Neural cell (in vitro differentiated cells): ENCODE data around the gene RUNX1. TPM values are rescaled to one million over a fixed set of nuclear protein-coding genes. Genes with fewer than 3 reads are reported as not detected.
"Not testable (repeated sequence)": the region's sequence is repeated elsewhere in the genome, so short reads cannot be mapped to it uniquely, and the experiment has no call there.

Source experiments
- H2AFZ ChIP-seq: fragments of 200-600, 300-800 bp; sonication (generic), shearing (Covaris generic); 2 replicates; pipeline ENCODE4 v1.6.0; 2014; ENCODE audit warnings: low read depth, mild to moderate bottlenecking, antibody characterized with exemption, low read length, moderate library complexity
- H3F3A ChIP-seq: fragments of 200-600 bp; shearing (Covaris generic); 2 replicates; pipeline ENCODE4 v1.6.1; 2016; ENCODE audit warnings: mild to moderate bottlenecking, moderate library complexity, mixed read lengths, antibody characterized with exemption, low read length; ENCODE audit not compliant: insufficient read depth, poor library complexity, severe bottlenecking
- H3K27ac ChIP-seq: fragments of 200-600, 300-800 bp; sonication (generic), shearing (Covaris generic); 2 replicates; pipeline ENCODE4 v1.5.1; 2014; ENCODE audit warnings: mild to moderate bottlenecking, low read length, moderate library complexity
- H3K27me3 ChIP-seq: fragments of 300-800, 200-600 bp; sonication (generic), shearing (Covaris generic); 2 replicates; pipeline ENCODE4 v1.6.0; 2014; ENCODE audit warnings: mild to moderate bottlenecking, low read depth, low read length, moderate library complexity; ENCODE audit not compliant: insufficient read depth
- H3K36me3 ChIP-seq: fragments of 300-800, 200-600 bp; sonication (generic), shearing (Covaris generic); 2 replicates; pipeline ENCODE4 v1.5.1; 2014; ENCODE audit warnings: mild to moderate bottlenecking, antibody characterized with exemption, low read length, moderate library complexity; ENCODE audit not compliant: insufficient read depth
- H3K4me2 ChIP-seq: fragments of 300-800, 200-600 bp; sonication (generic), shearing (Covaris generic); 2 replicates; pipeline ENCODE4 v1.6.0; 2014; ENCODE audit warnings: mild to moderate bottlenecking, low read length
- H3K4me3 ChIP-seq: fragments of 300-800, 200-600 bp; sonication (generic), shearing (Covaris generic); 2 replicates; pipeline ENCODE4 v1.5.1; 2014; ENCODE audit warnings: mild to moderate bottlenecking, low read length, moderate library complexity
- H3K79me2 ChIP-seq: fragments of 200-600 bp; shearing (Covaris generic); replicated peaks from 2 replicates; pipeline ENCODE4 v1.6.0; 2014; ENCODE audit warnings: mild to moderate bottlenecking, low read length, moderate library complexity; ENCODE audit not compliant: insufficient read depth
- H3K9ac ChIP-seq: fragments of 300-800, 200-600 bp; sonication (generic), shearing (Covaris generic); 2 replicates; pipeline ENCODE4 v1.6.1; 2016; ENCODE audit warnings: mild to moderate bottlenecking, low read length, mixed read lengths
- H3K9me2 ChIP-seq: fragments of 200-600 bp; shearing (Covaris generic); 2 replicates; pipeline ENCODE4 v1.6.1; 2016; ENCODE audit warnings: mild to moderate bottlenecking, low read length, mixed read lengths; ENCODE audit not compliant: insufficient read depth
- H3K9me3 ChIP-seq: fragments of 200-600, 300-800 bp; sonication (generic), shearing (Covaris generic); 2 replicates; pipeline ENCODE4 v1.6.1; 2016; ENCODE audit warnings: mild to moderate bottlenecking, mixed run types, low read length, moderate library complexity, mixed read lengths
- H4K20me1 ChIP-seq: fragments of 200-600 bp; shearing (Covaris generic); 2 replicates; pipeline ENCODE4 v1.6.1; 2016; ENCODE audit warnings: mild to moderate bottlenecking, mixed run types; ENCODE audit not compliant: insufficient read depth
- CTCF ChIP-seq: fragments of 450-650 bp; IDR thresholded peaks from 2 replicates; pipeline ENCODE4 v1.5.1; 2014; ENCODE audit warnings: antibody characterized with exemption, mild to moderate bottlenecking, moderate library complexity; ENCODE audit not compliant: poor library complexity, severe bottlenecking
- EP300 ChIP-seq: fragments of 450-650 bp; conservative IDR thresholded peaks from 2 replicates; pipeline ENCODE4 v1.6.1; 2014; ENCODE audit warnings: antibody characterized with exemption, mild to moderate bottlenecking, moderate library complexity; ENCODE audit not compliant: poor library complexity, severe bottlenecking
- EZH2 ChIP-seq: fragments of 200-600, 300-800 bp; shearing (Covaris generic), sonication (generic); IDR thresholded peaks from 2 replicates; pipeline ENCODE4 v1.6.1; 2014; ENCODE audit warnings: antibody characterized with exemption, low read length, borderline replicate concordance, mild to moderate bottlenecking; ENCODE audit not compliant: insufficient read depth, poor library complexity, severe bottlenecking
- MXI1 ChIP-seq: fragments of 450-650 bp; conservative IDR thresholded peaks from 2 replicates; pipeline ENCODE4 v1.6.1; 2014; ENCODE audit warnings: antibody characterized with exemption, mild to moderate bottlenecking; ENCODE audit not compliant: poor library complexity, severe bottlenecking
- POLR2AphosphoS5 ChIP-seq: IDR thresholded peaks from 2 replicates; pipeline ENCODE4 v1.6.1; 2012
- RAD21 ChIP-seq: fragments of 450-650 bp; conservative IDR thresholded peaks from 2 replicates; pipeline ENCODE4 v1.6.1; 2014; ENCODE audit warnings: antibody characterized with exemption, mild to moderate bottlenecking, moderate library complexity
- REST ChIP-seq: IDR thresholded peaks from 2 replicates; pipeline ENCODE4 v1.6.1; 2012; ENCODE audit warnings: borderline replicate concordance
- SMC3 ChIP-seq: fragments of 450-650 bp; conservative IDR thresholded peaks from 2 replicates; pipeline ENCODE4 v1.6.1; 2014; ENCODE audit warnings: antibody characterized with exemption, mild to moderate bottlenecking, moderate library complexity; ENCODE audit not compliant: poor library complexity
- TAF1 ChIP-seq: IDR thresholded peaks from 2 replicates; pipeline ENCODE4 v1.6.1; 2012; ENCODE audit warnings: low read depth
- polyA plus RNA-seq: library from polyadenylated mRNA; depleted of rRNA; stranded (reverse); fragments of >200 nt; gene quantifications from 2 replicates; pipeline ENCODE4 v1.2.3, GENCODE V29; 2014

Gene RUNX1
- polyA plus RNA-seq, 1 donor from 2014 or later = not detected

GRCh38 chr21:34806423-34806822 is 242.7 kb downstream of the RUNX1 start:
- Histone ChIP-seq H3K4me3 (no peak overlapping the region), H3K9me3 (no peaks in the 10 kb centered on the region), H3K27ac (no peak overlapping the region), H3K36me3 (no peaks in the 10 kb centered on the region), H3K79me2 (no peaks in the 10 kb centered on the region), H3K9ac (no peak overlapping the region), H2AFZ (no peak overlapping the region), H3K4me2 (no peak overlapping the region), H3F3A (no peaks in the 10 kb centered on the region), H3K9me2 (no peaks in the 10 kb centered on the region), H3K27me3 (no peaks in the 10 kb centered on the region), H4K20me1 (peaks cover 2% of the 10 kb centered on the region)
- TF ChIP-seq RAD21 (no peak), CTCF (no peak), POLR2AphosphoS5 (no peak), EP300 (no peak), REST (no peak), TAF1 (no peak), MXI1 (no peak), SMC3 (no peak), EZH2 (no peak)

- H3K9me3 ChIP-seq = no peaks in the 10 kb centered on the region
- no peak overlapping the region for H3K4me2 ChIP-seq
- no peak overlapping the region for H3K27ac ChIP-seq
- H3K36me3 ChIP-seq = no peaks in the 10 kb centered on the region
- H3K27me3 ChIP-seq = no peaks in the 10 kb centered on the region
- H3K4me3 ChIP-seq = no peak overlapping the region
- no peak overlapping the region for H2AFZ ChIP-seq
- H4K20me1 ChIP-seq = peaks cover 2% of the 10 kb centered on the region
- no peaks in the 10 kb centered on the region for H3F3A ChIP-seq
- TF ChIP-seq MXI1 = no peak
- TF ChIP-seq REST = no peak
- no peak for TF ChIP-seq CTCF
- no peak for TF ChIP-seq EZH2
- TF ChIP-seq POLR2AphosphoS5 = no peak
- no peaks in the 10 kb centered on the region for H3K9me2 ChIP-seq
- H3K79me2 ChIP-seq = no peaks in the 10 kb centered on the region
- H3K9ac ChIP-seq = no peak overlapping the region
Observed at GRCh38 chr21:34805157-34805556, 243.9 kb downstream of the RUNX1 start.

- H3K27me3 ChIP-seq, H3K9me2 ChIP-seq, H3K4me3 ChIP-seq, H3K36me3 ChIP-seq, H3K9me3 ChIP-seq, H3F3A ChIP-seq, H2AFZ ChIP-seq, H4K20me1 ChIP-seq, H3K27ac ChIP-seq, H3K79me2 ChIP-seq, H3K9ac ChIP-seq, H3K4me2 ChIP-seq: not testable (repeated sequence)
Observed at GRCh38 chr21:34804584-34804983, 244.5 kb downstream of the RUNX1 start.
